GM19438 (cell line): Measurements from ENCODE around the gene USF1.
"Not testable (repeated sequence)": the region's sequence is repeated elsewhere in the genome, so short reads cannot be mapped to it uniquely, and the experiment has no call there.

Experiments used
- ATAC-seq: cut with Tn5 transposase; IDR thresholded peaks from one replicate; pipeline ENCODE4 v1.9.1; 2021; ENCODE audit warnings: low read depth; ENCODE audit not compliant: unreplicated experiment

The USF1 gene

DNA sequence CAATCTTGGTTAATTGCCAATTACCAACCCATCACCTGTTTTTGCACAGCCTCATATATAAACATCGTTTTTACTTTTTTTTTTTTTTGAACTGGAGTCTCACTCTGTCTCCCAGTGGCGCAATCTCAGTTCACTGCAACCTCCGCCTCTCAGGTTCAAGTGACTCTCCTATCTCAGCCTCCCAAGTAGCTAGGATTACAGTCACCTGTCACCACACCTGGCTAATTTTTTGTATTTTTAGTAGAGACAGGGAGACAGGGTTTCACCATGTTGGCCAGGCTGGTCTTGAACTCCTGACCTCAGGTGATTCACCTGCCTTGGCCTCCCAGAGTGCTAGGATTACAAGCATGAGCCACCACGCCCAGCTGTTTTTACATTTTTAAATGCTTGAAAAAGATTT lies 53.7 kb downstream of the USF1 start:
- not testable (repeated sequence) for ATAC-seq
